ENCODE results near the gene HSPB1.

DNA sequence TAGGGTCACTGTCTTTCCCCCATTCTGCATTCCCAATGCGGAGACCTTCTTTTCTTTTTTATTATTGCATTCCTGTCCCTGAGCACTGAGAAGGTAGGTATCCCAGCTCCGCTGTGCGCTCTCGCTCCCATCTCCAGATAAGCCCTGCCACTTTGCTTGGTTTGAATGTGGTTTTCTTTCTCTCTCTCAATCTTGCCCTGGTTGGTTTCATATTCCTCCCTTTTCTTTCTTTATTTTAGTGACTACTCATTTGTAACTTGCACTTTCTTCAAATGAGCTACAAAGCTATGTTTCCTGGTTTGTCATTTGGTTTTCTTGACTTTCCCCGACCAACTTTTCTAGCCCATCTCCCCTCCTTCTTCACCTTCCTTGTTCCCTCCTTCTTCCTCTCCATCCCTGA is 29.0 kb upstream of the HSPB1 start:
- TF ChIP-seq, protein P1, sequence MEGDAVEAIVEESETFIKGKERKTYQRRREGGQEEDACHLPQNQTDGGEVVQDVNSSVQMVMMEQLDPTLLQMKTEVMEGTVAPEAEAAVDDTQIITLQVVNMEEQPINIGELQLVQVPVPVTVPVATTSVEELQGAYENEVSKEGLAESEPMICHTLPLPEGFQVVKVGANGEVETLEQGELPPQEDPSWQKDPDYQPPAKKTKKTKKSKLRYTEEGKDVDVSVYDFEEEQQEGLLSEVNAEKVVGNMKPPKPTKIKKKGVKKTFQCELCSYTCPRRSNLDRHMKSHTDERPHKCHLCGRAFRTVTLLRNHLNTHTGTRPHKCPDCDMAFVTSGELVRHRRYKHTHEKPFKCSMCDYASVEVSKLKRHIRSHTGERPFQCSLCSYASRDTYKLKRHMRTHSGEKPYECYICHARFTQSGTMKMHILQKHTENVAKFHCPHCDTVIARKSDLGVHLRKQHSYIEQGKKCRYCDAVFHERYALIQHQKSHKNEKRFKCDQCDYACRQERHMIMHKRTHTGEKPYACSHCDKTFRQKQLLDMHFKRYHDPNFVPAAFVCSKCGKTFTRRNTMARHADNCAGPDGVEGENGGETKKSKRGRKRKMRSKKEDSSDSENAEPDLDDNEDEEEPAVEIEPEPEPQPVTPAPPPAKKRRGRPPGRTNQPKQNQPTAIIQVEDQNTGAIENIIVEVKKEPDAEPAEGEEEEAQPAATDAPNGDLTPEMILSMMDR (IDR thresholded peaks at IDR 0.05; ENCODE audit: borderline replicate concordance, extremely low read depth, low read length, poor library complexity, severe bottlenecking): no peak
- no peak for TF ChIP-seq EZH2 (IDR thresholded peaks at IDR 0.05; ENCODE audit: borderline replicate concordance, low read depth, low read length, severe bottlenecking)

All from DND-41 (cell line).